SIG-M5 treated with dmso at 0.1 percent for 504 hours (cell line): ENCODE results near the gene OR4D10.
"Not testable (repeated sequence)": the region's sequence is repeated elsewhere in the genome, so short reads cannot be mapped to it uniquely, and the experiment has no call there.

Experiments
- DNase-seq: peaks from one replicate; lab custom pipeline; 2025; ENCODE audit not compliant: unreplicated experiment; lab: John Stamatoyannopoulos, UW

Gene OR4D10

GRCh38 chr11:59473015-59473414 lies at the start of gene OR4D10:
TSS of gene OR4D10 (plus strand) at chr11:59473315. CDS start at chr11:59477430, 4,115 bp downstream.
- no peak for DNase-seq

GRCh38 chr11:59423835-59424234 lies 49.3 kb upstream of the OR4D10 start:
- no peak for DNase-seq

GRCh38 chr11:59425131-59425530 lies 48.0 kb upstream of the OR4D10 start:
- DNase-seq = no peak

- no peak for DNase-seq
Observed at GRCh38 chr11:59426361-59427067, 46.6 kb upstream of the OR4D10 start, which contains the start of gene OR5A2. TSS of gene OR5A2 (minus strand) at chr11:59426413. CDS start at chr11:59422953, 3,460 bp downstream.

- DNase-seq = no peak
Observed at GRCh38 chr11:59427068-59427382, 46.1 kb upstream of the OR4D10 start.

- DNase-seq = peak; percentile 63
Observed at GRCh38 chr11:59429924-59430516, 43.1 kb upstream of the OR4D10 start.

GRCh38 chr11:59436169-59436568 lies 36.9 kb upstream of the OR4D10 start, which contains the start of gene OR5A1:
TSS of gene OR5A1 (plus strand) at chr11:59436469. CDS start at chr11:59443169, 6,700 bp downstream.
- DNase-seq = no peak

- no peak for DNase-seq
Observed at GRCh38 chr11:59437770-59438169, 35.3 kb upstream of the OR4D10 start.

- not testable (repeated sequence) for DNase-seq
Observed at GRCh38 chr11:59445624-59446023, 27.5 kb upstream of the OR4D10 start.

- DNase-seq = no peak
Observed at GRCh38 chr11:59448484-59448883, 24.6 kb upstream of the OR4D10 start.

GRCh38 chr11:59456661-59457060 lies 16.5 kb upstream of the OR4D10 start, which contains the start of gene OR4D6:
TSS of gene OR4D6 (plus strand) at chr11:59456961. CDS start at chr11:59456961, 0 bp downstream.
- no peak for DNase-seq

GRCh38 chr11:59459916-59460315 lies 13.2 kb upstream of the OR4D10 start:
- no peak for DNase-seq

GRCh38 chr11:59463190-59463641 lies 9.9 kb upstream of the OR4D10 start:
- no peak for DNase-seq

GRCh38 chr11:59475176-59475575 lies 2.1 kb downstream of the OR4D10 start:
- no peak for DNase-seq

- DNase-seq = no peak
Observed at GRCh38 chr11:59479906-59480305, 6.8 kb downstream of the OR4D10 start.

- no peak for DNase-seq
Observed at GRCh38 chr11:59480359-59480758, 7.2 kb downstream of the OR4D10 start.

- DNase-seq = no peak
Observed at GRCh38 chr11:59501931-59502330, 28.8 kb downstream of the OR4D10 start.

GRCh38 chr11:59503276-59503675 lies 30.2 kb downstream of the OR4D10 start, which contains the start of gene OR4D11:
TSS of gene OR4D11 (plus strand) at chr11:59503576. CDS start at chr11:59503576, 0 bp downstream.
- DNase-seq = no peak

- DNase-seq = peak; percentile 16
Observed at GRCh38 chr11:59510941-59511589, 38.0 kb downstream of the OR4D10 start, which contains the start of gene OR4D9. TSS of gene OR4D9 (plus strand) at chr11:59511539. CDS start at chr11:59514913, 3,374 bp downstream.

- no peak for DNase-seq
Observed at GRCh38 chr11:59511675-59512074, 38.6 kb downstream of the OR4D10 start.

GRCh38 chr11:59520139-59520538 lies 47.0 kb downstream of the OR4D10 start:
- not testable (repeated sequence) for DNase-seq

- DNase-seq = no peak
Observed at GRCh38 chr11:59520741-59521140, 47.6 kb downstream of the OR4D10 start.
